Measurements from ENCODE around the gene ZBTB20. TPM values are rescaled to one million over a fixed set of nuclear protein-coding genes. Genes with fewer than 3 reads are reported as not detected.
"Not testable (repeated sequence)": the region's sequence is repeated elsewhere in the genome, so short reads cannot be mapped to it uniquely, and the experiment has no call there.

Gene ZBTB20
- total and polyA plus RNA-seq, 7 donors, result 0.40 to 74.9 (median 41.7) TPM

DNA sequence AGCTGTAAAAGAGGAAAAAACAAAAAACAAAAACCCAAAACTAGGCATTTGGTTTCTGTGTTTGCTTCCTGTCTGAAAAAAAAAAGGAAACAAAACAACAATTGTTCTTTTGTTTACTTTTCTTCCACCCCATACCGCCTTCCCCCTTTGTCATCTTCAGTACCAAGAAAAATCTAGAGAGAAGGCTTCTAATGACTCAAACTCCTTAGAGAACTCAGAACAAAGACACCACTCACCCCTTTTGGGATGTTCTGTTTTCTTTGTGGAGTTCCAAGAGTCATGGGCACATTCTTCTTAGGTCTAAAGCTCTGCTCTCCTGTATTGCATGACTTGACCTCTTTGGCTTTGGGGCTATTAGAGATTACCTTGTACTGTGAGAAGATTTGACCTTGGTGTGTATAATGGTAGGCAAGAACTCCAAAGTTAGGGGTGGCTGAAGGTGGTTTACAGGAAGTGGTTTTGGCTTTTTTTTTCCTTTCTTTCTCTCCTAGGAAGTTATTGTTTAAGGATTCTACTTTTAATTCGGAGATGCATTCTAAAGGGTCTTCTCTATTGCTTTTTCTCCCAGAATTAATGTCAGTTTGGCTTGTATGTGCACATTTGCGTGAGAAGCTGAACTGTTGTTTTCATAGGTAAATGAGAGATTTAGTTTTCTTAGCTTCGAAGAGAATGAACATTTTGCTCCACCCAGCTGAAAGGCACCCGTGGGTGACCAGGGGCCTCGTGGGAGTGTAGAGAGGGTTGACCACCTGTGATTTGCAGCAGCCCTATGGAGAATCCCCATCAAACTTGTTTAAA, 39.5 kb upstream of the ZBTB20 start:
- Histone ChIP-seq H3K4me1 (no peaks in the 10 kb centered on the region), H3K4me3 (no peak overlapping the region), H3K27me3 (ENCODE audit: insufficient read depth in 3 of 3, low read length in 2 of 3) (no peaks in the 10 kb centered on the region), H3K9me3 (peaks cover 4% of the 10 kb centered on the region), H3K27ac (no peak overlapping the region), H3K36me3 (ENCODE audit: insufficient read depth in 1 of 2, low read depth in 1 of 2) (no peaks in the 10 kb centered on the region)
- no peak for DNase-seq
- WGBS, 3 donors, result 82% methylated on average over 6 of the region's 6 CpGs
- ATAC-seq, result no peak
- TF ChIP-seq CTCF (IDR thresholded peaks at IDR 0.05), result no peak
- intact Hi-C loops (cut with DNase I), result no loop called here

DNA sequence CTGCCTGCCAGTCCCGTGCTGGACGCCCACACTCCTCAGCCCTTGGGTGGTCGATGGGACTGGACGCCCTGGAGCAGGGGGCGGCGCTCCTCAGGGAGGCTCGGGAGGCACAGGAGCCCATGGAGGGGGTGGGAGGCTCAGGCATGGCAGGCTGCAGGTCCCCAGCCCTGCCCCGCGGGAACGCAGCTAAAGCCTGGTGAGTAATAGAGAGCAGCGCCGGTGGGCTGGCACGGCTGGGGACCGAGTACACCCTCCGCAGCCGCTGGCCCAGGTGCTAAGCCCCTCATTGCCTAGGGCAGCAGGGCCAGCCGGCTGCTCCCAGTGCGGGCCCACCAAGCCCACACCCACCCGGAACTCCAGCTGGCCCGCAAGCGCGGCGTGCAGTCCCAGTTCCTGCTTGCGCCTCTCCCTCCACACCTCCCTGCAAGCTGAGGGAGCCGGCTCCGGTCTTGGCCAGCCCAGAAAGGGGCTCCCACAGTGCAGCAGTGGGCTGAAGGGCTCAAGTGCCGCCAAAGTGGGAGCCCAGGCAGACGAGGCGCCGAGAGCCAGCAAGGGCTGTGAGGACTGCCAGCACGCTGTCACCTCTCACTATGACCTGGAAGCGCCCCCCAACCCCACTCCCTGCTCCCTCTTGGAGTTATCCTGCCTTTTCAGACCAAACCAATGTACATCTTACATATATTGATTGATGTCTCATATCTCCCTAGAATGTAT, 37.9 kb upstream of the ZBTB20 start:
- intact Hi-C loops (cut with DNase I); ATAC-seq; H3K4me3 ChIP-seq: not testable (repeated sequence)

DNA sequence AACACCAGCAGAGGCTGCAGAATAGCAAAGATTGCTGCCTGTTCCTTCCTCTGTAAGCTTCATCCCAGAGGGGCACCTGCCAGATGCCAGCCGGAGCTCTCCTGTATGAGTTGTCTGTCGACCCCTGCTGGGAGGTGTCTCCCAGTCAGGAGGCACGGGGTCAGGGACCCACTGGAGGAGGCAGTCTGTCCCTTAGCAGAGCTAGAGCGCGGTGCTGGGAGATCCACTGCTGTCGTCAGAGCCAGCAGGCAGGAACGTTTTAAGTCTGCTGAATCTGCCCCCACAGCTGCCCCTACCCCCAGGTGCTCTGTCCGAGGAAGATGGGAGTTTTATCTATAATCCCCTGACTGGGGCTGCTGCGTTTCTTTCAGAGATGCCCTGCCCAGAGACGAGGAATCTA, 31.8 kb upstream of the ZBTB20 start:
- ATAC-seq; H3K4me3 ChIP-seq; H3K4me1 ChIP-seq; H3K27me3 ChIP-seq (ENCODE audit: insufficient read depth in 3 of 3, low read length in 2 of 3); H3K36me3 ChIP-seq (ENCODE audit: insufficient read depth in 1 of 2, low read depth in 1 of 2); H3K27ac ChIP-seq; H3K9me3 ChIP-seq; intact Hi-C loops (cut with DNase I); DNase-seq: not testable (repeated sequence)
- WGBS, 3 donors, result 83 to 87% (median 83%) methylated on average over 10 of the region's 10 CpGs

More for the DNA sequence above, 37.9 kb upstream of the ZBTB20 start:
- not testable (repeated sequence) for H3K36me3 ChIP-seq (ENCODE audit: insufficient read depth in 1 of 2, low read depth in 1 of 2); H3K27me3 ChIP-seq (ENCODE audit: insufficient read depth in 3 of 3, low read length in 2 of 3); H3K27ac ChIP-seq; H3K4me1 ChIP-seq; H3K9me3 ChIP-seq
- peak in 1 of 2 donors; percentile 41 for DNase-seq
- WGBS, 3 donors, result 94 to 99% (median 96%) methylated on average over 28 to 32 of the region's 32 CpGs

DNA sequence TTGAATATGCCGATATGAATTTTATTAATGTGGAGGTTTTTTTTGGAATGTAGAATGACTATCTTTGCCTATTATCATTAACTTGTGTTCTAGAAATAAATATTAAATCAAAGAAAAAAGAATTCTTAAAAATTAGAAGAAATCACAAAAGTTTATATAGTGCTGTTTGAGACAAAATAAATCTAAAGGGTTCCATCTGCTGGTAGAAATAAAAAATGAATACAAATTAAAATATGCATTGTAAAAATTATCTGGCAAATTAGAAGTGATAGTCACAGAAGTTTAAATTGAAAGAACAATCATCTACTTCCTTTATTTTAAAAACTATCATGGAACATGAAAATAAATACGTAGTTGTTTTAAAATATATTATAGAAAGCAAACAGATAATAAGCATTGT, 22.7 kb upstream of the ZBTB20 start:
- Histone ChIP-seq H3K36me3 (ENCODE audit: insufficient read depth in 1 of 2, low read depth in 1 of 2) (no peaks in the 10 kb centered on the region), H3K4me3 (no peak overlapping the region), H3K4me1 (no peaks in the 10 kb centered on the region), H3K27ac (no peak overlapping the region), H3K27me3 (ENCODE audit: insufficient read depth in 3 of 3, low read length in 2 of 3) (no peaks in the 10 kb centered on the region), H3K9me3 (no peaks in the 10 kb centered on the region)
- intact Hi-C loops (cut with DNase I), result loop anchor here (5.0 kb wide), 3 partner anchors 128 to 343 kb away; no protein-coding TSS in a partner anchor
- ATAC-seq (no peak), DNase-seq (no peak)
- WGBS, 3 donors, result 75 to 89% (median 77%) methylated on average over 2 of the region's 2 CpGs
- peak; percentile 52 for TF ChIP-seq CTCF (IDR thresholded peaks at IDR 0.05)

- intact Hi-C loops (cut with DNase I), result loop anchor here in 1 of 2 donors (5.0 kb wide), 1 partner anchor 338 kb away; no protein-coding TSS in a partner anchor
- Histone ChIP-seq H3K4me3 (no peak overlapping the region), H3K27me3 (ENCODE audit: insufficient read depth in 3 of 3, low read length in 2 of 3) (no peaks in the 10 kb centered on the region), H3K4me1 (no peaks in the 10 kb centered on the region), H3K36me3 (ENCODE audit: insufficient read depth in 1 of 2, low read depth in 1 of 2) (no peaks in the 10 kb centered on the region), H3K9me3 (no peaks in the 10 kb centered on the region), H3K27ac (no peak overlapping the region)
- DNase-seq (no peak), ATAC-seq (no peak)
- TF ChIP-seq CTCF (IDR thresholded peaks at IDR 0.05), result no peak
- 71 to 79% (median 73%) methylated on average over 3 of the region's 3 CpGs for WGBS, 3 donors
Measured at GRCh38 chr3:115165701-115166100, 18.6 kb upstream of the ZBTB20 start.

All from psoas muscle (tissue), 8 donors.